Epithelial cell of proximal tubule (primary cell): ENCODE results near the gene PLXNA4. TPM values are rescaled to one million over a fixed set of nuclear protein-coding genes. Genes with fewer than 3 reads are reported as not detected.

Experiments
- DNase-seq: peaks from one replicate; pipeline ENCODE4 v3.0.0-alpha.2; 2011; ENCODE audit warnings: low read depth
- H3K4me3 ChIP-seq: 2 replicates; pipeline ENCODE4 v1.5.1; 2011; ENCODE audit warnings: low read depth, mild to moderate bottlenecking, low read length
- CTCF ChIP-seq: conservative IDR thresholded peaks from 2 replicates; pipeline ENCODE4 v1.5.1; 2012; ENCODE audit warnings: low read depth, mild to moderate bottlenecking, low read length
- total RNA-seq: library from RNA; depleted of rRNA; stranded (reverse); fragments of >200 nt; gene quantifications from 2 replicates; pipeline ENCODE4 v1.2.3, GENCODE V29; 2015

The PLXNA4 gene
- total RNA-seq, 1 donor from 2014 or later: not detected

- TF ChIP-seq CTCF: no peak
- DNase-seq: no peak
- no peak overlapping the region for H3K4me3 ChIP-seq
Measured at GRCh38 chr7:132353936-132354335, 222.3 kb downstream of the PLXNA4 start.

GRCh38 chr7:132352800-132353199, 223.5 kb downstream of the PLXNA4 start:
- TF ChIP-seq CTCF: no peak
- no peak overlapping the region for H3K4me3 ChIP-seq
- no peak for DNase-seq

GRCh38 chr7:132351954-132352499, 224.2 kb downstream of the PLXNA4 start:
- H3K4me3 ChIP-seq: no peak overlapping the region
- no peak for DNase-seq
- TF ChIP-seq CTCF: no peak

- H3K4me3 ChIP-seq: no peak overlapping the region
- no peak for DNase-seq
- no peak for TF ChIP-seq CTCF
Measured at GRCh38 chr7:132350741-132351140, 225.5 kb downstream of the PLXNA4 start.

- DNase-seq: no peak
- no peak for TF ChIP-seq CTCF
- H3K4me3 ChIP-seq: no peak overlapping the region
Measured at GRCh38 chr7:132349075-132349474, 227.2 kb downstream of the PLXNA4 start.

- DNase-seq: no peak
- no peak for TF ChIP-seq CTCF
- no peak overlapping the region for H3K4me3 ChIP-seq
Measured at GRCh38 chr7:132348341-132348740, 227.9 kb downstream of the PLXNA4 start.

GRCh38 chr7:132347858-132348257, 228.4 kb downstream of the PLXNA4 start:
- no peak for TF ChIP-seq CTCF
- H3K4me3 ChIP-seq: no peak overlapping the region
- DNase-seq: no peak
